GM23338 (cell line): ENCODE measurements around the gene ZCCHC17. TPM values are rescaled to one million over a fixed set of nuclear protein-coding genes. Genes with fewer than 3 reads are reported as not detected.

Experiments
- ATAC-seq: fragments of 200-7000 bp; cut with Tn5 transposase; 3 replicates; pipeline ENCODE4 v1.9.1; 2020
- DNase-seq: peaks from one replicate; pipeline ENCODE4 v3.0.0-alpha.2; 2015; ENCODE audit warnings: low spot score
- H2AFZ ChIP-seq: fragments of 200-600 bp; sonication (generic); 2 replicates; pipeline ENCODE4 v1.8.0; 2016; ENCODE audit warnings: antibody characterized with exemption, mild to moderate bottlenecking, moderate library complexity
- H3F3A ChIP-seq: fragments of 200-600 bp; sonication (generic); replicated peaks from 2 replicates; pipeline ENCODE4 v1.8.0; 2017; ENCODE audit warnings: antibody characterized with exemption, mixed run types, low read depth
- H3K27ac ChIP-seq: fragments of 200-600 bp; sonication (generic); 2 replicates; pipeline ENCODE4 v1.6.1; 2016; ENCODE audit warnings: low read depth
- H3K27me3 ChIP-seq: fragments of 200-600 bp; sonication (generic); 2 replicates; pipeline ENCODE4 v1.8.0; 2016; ENCODE audit warnings: mild to moderate bottlenecking, mixed run types, moderate library complexity; ENCODE audit not compliant: insufficient read depth
- H3K36me3 ChIP-seq: fragments of 200-600 bp; sonication (generic); 2 replicates; pipeline ENCODE4 v1.8.0; 2016; ENCODE audit warnings: mild to moderate bottlenecking; ENCODE audit not compliant: insufficient read depth
- H3K4me1 ChIP-seq: fragments of 200-600 bp; sonication (generic); 2 replicates; pipeline ENCODE4 v1.8.0; 2016; ENCODE audit warnings: mild to moderate bottlenecking, moderate library complexity; ENCODE audit not compliant: insufficient read depth
- H3K4me2 ChIP-seq: fragments of 200-600 bp; sonication (generic); 2 replicates; pipeline ENCODE4 v1.7.1; 2017; ENCODE audit warnings: mixed run types
- H3K4me3 ChIP-seq: fragments of 200-600 bp; sonication (generic); 2 replicates; pipeline ENCODE4 v1.6.1; 2016; ENCODE audit warnings: mixed run types
- H3K79me2 ChIP-seq: fragments of 200-600 bp; sonication (generic); replicated peaks from 2 replicates; pipeline ENCODE4 v1.8.0; 2017; ENCODE audit warnings: mild to moderate bottlenecking; ENCODE audit not compliant: insufficient read depth
- H3K9me2 ChIP-seq: fragments of 200-600 bp; sonication (generic); 2 replicates; pipeline ENCODE4 v1.8.0; 2017; ENCODE audit not compliant: insufficient read depth
- H4K20me1 ChIP-seq: fragments of 200-600 bp; sonication (generic); replicated peaks from 2 replicates; pipeline ENCODE4 v1.8.0; 2017; ENCODE audit warnings: mild to moderate bottlenecking; ENCODE audit not compliant: insufficient read depth
- H3K27ac Mint-ChIP-seq: 2 replicates; pipeline ENCODE4 v1.8.0; 2020; ENCODE audit warnings: inconsistent platforms, mild to moderate bottlenecking, moderate library complexity, mixed read lengths
- H3K27me3 Mint-ChIP-seq: 3 replicates; pipeline ENCODE4 v1.8.0; 2022; ENCODE audit warnings: low read depth, mild to moderate bottlenecking, moderate library complexity, mixed read lengths, inconsistent platforms; ENCODE audit not compliant: insufficient read depth, poor library complexity
- H3K36me3 Mint-ChIP-seq: 3 replicates; pipeline ENCODE4 v1.8.0; 2021; ENCODE audit warnings: low read depth, mild to moderate bottlenecking, inconsistent platforms, moderate library complexity, mixed read lengths
- H3K4me1 Mint-ChIP-seq: 3 replicates; pipeline ENCODE4 v1.8.0; 2020; ENCODE audit warnings: mild to moderate bottlenecking, inconsistent platforms, mixed read lengths
- H3K4me3 Mint-ChIP-seq: 3 replicates; pipeline ENCODE4 v1.8.0; 2021; ENCODE audit warnings: moderate library complexity, mild to moderate bottlenecking, inconsistent platforms, mixed read lengths
- H3K9me3 Mint-ChIP-seq: 3 replicates; pipeline ENCODE4 v1.8.0; 2020; ENCODE audit warnings: moderate library complexity, mild to moderate bottlenecking, inconsistent platforms, mixed read lengths
- CREB1 ChIP-seq: fragments of 250-450 bp; sonication (Bioruptor Pico); IDR thresholded peaks from 2 replicates; pipeline ENCODE4 v1.5.0; 2020; ENCODE audit warnings: low read depth, mild to moderate bottlenecking, moderate library complexity
- EZH2 ChIP-seq: fragments of 200-600 bp; sonication (generic); IDR thresholded peaks from one replicate; pipeline ENCODE4 v1.8.0; 2017; ENCODE audit warnings: antibody characterized with exemption, mild to moderate bottlenecking, low read depth; ENCODE audit not compliant: unreplicated experiment
- EZH2phosphoT487 ChIP-seq: fragments of 200-600 bp; sonication (generic); IDR thresholded peaks from one replicate; pipeline ENCODE4 v1.8.1; 2018; ENCODE audit warnings: antibody characterized with exemption; ENCODE audit not compliant: unreplicated experiment
- JUNB ChIP-seq: IDR thresholded peaks from one replicate; pipeline ENCODE4 v1.6.1; 2016; ENCODE audit warnings: antibody characterized with exemption; ENCODE audit not compliant: unreplicated experiment
- NANOG ChIP-seq: IDR thresholded peaks from 2 replicates; pipeline ENCODE4 v1.6.1; 2016; ENCODE audit warnings: antibody characterized with exemption, borderline replicate concordance
- POLR2AphosphoS5 ChIP-seq: IDR thresholded peaks from 2 replicates; pipeline ENCODE4 v1.6.1; 2016; ENCODE audit warnings: antibody characterized with exemption, low read depth
- REST ChIP-seq: IDR thresholded peaks from one replicate; pipeline ENCODE4 v1.6.1; 2018; ENCODE audit warnings: antibody characterized with exemption; ENCODE audit not compliant: unreplicated experiment
- ZNF331 ChIP-seq: fragments of 250-450 bp; sonication (Bioruptor Pico); IDR thresholded peaks from 2 replicates; pipeline ENCODE4 v1.5.0; 2020; ENCODE audit warnings: low read depth, mild to moderate bottlenecking, moderate library complexity
- polyA plus RNA-seq: library from polyadenylated mRNA; unstranded; fragments of >200 nt; fragmentation: Nextera tagmentation; extraction: Ambion mirVana; gene quantifications from 2 replicates; pipeline ENCODE4 v1.2.1, GENCODE V29; 2016
- total RNA-seq: library from RNA; depleted of rRNA; stranded (reverse); fragments of >200 nt; shearing (Covaris generic); gene quantifications from 2 replicates; pipeline ENCODE4 v1.2.3, GENCODE V29; 2014
- TF ChIP-seq, protein P1 (sequence below), 2 experiments: fragments of 200-600 bp in 1 of 2; sonication (generic) in 1 of 2; conservative IDR thresholded peaks; 2 replicates each; pipeline versions ENCODE4 v1.5.1 to v1.6.1; 2016 to 2017; ENCODE audit warnings: antibody characterized with exemption in 2 of 2, low read depth in 2 of 2, mild to moderate bottlenecking in 2 of 2, moderate library complexity in 1 of 2
- TF ChIP-seq, protein P2 (sequence below): IDR thresholded peaks from 2 replicates; pipeline ENCODE4 v1.6.1; 2016; ENCODE audit warnings: antibody characterized with exemption

ZCCHC17 gene
- total and polyA plus RNA-seq, 2 experiments from 2014 or later, result 40.1 to 134 TPM

DNA sequence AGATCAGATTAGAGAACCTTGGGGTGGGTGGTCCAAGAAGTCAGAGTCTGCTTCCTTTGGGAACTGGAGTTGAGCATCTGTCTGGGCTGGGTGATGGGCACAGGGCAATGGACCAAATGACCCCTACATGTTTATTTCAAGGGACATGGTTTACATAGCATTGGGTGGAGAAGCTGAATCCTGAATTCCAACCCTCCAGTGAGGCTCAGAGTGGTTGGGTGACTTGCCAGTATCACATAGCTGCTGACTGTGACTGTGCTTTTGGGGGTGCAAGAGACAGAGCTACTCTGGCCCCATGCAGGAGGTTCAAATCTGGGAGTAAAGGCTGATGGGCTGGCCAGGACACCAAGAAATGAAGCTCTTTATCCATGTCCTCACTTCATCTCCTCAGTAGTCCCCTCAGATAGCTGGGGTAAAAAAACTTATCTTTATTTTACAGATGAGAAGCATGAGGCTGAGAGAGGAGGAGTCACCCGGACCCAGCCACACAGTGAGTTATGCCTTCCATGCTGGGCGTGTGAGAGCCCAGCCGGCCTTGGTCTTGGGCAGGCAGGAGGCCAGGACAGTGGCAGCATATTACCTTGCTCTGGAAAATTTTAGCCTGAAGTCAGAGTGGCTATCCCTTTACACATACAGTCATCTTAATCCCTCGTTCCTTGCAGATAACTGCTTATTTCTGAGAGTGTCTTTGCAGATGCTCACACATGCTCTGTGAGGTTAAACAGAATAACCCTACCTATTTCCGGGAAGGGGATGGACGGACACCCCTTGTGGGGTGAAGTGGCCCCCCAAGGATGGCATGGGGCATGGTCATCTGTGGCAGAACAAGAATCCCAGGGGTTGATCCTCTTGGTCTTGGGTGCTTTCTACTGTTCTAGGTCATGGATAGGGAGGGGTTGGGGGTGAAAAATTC lies 113.4 kb downstream of the ZCCHC17 start:
- no peak overlapping the region for H2AFZ ChIP-seq
- no peak overlapping the region for H3K4me3 ChIP-seq
- no peak overlapping the region for H3K27ac ChIP-seq
- no peak overlapping the region for H3K4me3 Mint-ChIP-seq
- no peaks in the 10 kb centered on the region for H3K36me3 ChIP-seq
- peaks cover 10% of the 10 kb centered on the region; the same call in 1 of the 2 replicates for H3K27me3 ChIP-seq
- no peaks in the 10 kb centered on the region; the same call in 2 of the 3 replicates for H3K36me3 Mint-ChIP-seq
- peaks cover 7% of the 10 kb centered on the region for H3K79me2 ChIP-seq
- peaks cover 8% of the 10 kb centered on the region for H3K4me1 ChIP-seq
- H3F3A ChIP-seq, result no peaks in the 10 kb centered on the region
- no peak overlapping the region for H3K27ac Mint-ChIP-seq
- no peak overlapping the region for H3K4me2 ChIP-seq
- TF ChIP-seq CREB1 (CRISPR knock-in tag) (no peak), NANOG (no peak)
- peaks cover 20% of the 10 kb centered on the region for H3K4me1 Mint-ChIP-seq
- no peak for DNase-seq
- no peaks in the 10 kb centered on the region for H4K20me1 ChIP-seq
- H3K9me3 Mint-ChIP-seq, result no peaks in the 10 kb centered on the region
- H3K9me2 ChIP-seq, result no peaks in the 10 kb centered on the region
- peaks cover 19% of the 10 kb centered on the region for H3K27me3 Mint-ChIP-seq
- no peak for ATAC-seq

DNA sequence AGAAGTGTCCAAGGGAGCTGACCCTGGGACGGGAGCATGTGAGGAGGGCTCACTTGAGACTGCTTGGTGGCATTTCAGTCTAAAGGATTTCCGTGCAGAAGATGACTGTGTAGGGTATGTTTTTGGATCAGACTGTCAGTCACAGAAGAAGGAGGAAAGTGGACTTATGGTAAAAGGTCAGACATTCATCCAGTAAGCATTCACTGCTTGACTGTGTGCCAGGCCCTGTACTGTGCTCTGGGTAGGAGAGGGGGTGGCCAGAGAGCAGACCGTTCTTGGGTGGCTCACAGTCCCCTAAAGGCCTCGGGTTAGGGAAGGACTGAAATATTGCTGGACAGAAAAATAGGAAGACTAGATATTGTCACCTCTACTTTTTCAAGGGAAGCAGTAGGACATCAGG lies 114.0 kb downstream of the ZCCHC17 start:
- peaks cover 27% of the 10 kb centered on the region for H3K4me1 Mint-ChIP-seq
- H3K27me3 Mint-ChIP-seq, result peaks cover 21% of the 10 kb centered on the region
- H3K4me3 Mint-ChIP-seq, result no peak overlapping the region
- peaks cover 9% of the 10 kb centered on the region for H3K4me1 ChIP-seq
- H3K4me3 ChIP-seq, result no peak overlapping the region
- no peak for ATAC-seq
- no peak overlapping the region for H3K4me2 ChIP-seq
- H3K9me3 Mint-ChIP-seq, result no peaks in the 10 kb centered on the region
- H3K36me3 ChIP-seq, result no peaks in the 10 kb centered on the region
- no peak overlapping the region for H3K27ac ChIP-seq
- peaks cover 12% of the 10 kb centered on the region for H3K79me2 ChIP-seq
- peaks cover 2% of the 10 kb centered on the region; the same call in 1 of the 3 replicates for H3K36me3 Mint-ChIP-seq
- H3K27me3 ChIP-seq, result peaks cover 10% of the 10 kb centered on the region; the same call in 1 of the 2 replicates
- H4K20me1 ChIP-seq, result no peaks in the 10 kb centered on the region
- no peak for TF ChIP-seq CREB1 (CRISPR knock-in tag)
- TF ChIP-seq, protein P1, sequence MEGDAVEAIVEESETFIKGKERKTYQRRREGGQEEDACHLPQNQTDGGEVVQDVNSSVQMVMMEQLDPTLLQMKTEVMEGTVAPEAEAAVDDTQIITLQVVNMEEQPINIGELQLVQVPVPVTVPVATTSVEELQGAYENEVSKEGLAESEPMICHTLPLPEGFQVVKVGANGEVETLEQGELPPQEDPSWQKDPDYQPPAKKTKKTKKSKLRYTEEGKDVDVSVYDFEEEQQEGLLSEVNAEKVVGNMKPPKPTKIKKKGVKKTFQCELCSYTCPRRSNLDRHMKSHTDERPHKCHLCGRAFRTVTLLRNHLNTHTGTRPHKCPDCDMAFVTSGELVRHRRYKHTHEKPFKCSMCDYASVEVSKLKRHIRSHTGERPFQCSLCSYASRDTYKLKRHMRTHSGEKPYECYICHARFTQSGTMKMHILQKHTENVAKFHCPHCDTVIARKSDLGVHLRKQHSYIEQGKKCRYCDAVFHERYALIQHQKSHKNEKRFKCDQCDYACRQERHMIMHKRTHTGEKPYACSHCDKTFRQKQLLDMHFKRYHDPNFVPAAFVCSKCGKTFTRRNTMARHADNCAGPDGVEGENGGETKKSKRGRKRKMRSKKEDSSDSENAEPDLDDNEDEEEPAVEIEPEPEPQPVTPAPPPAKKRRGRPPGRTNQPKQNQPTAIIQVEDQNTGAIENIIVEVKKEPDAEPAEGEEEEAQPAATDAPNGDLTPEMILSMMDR (conservative IDR thresholded peaks at IDR 0.05; ENCODE audit: low read depth in 2 of 2), result no peak
- TF ChIP-seq EZH2, result no peak
- no peak for TF ChIP-seq EZH2phosphoT487
- TF ChIP-seq, protein P2, sequence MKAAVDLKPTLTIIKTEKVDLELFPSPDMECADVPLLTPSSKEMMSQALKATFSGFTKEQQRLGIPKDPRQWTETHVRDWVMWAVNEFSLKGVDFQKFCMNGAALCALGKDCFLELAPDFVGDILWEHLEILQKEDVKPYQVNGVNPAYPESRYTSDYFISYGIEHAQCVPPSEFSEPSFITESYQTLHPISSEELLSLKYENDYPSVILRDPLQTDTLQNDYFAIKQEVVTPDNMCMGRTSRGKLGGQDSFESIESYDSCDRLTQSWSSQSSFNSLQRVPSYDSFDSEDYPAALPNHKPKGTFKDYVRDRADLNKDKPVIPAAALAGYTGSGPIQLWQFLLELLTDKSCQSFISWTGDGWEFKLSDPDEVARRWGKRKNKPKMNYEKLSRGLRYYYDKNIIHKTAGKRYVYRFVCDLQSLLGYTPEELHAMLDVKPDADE, result no peak
- no peak for TF ChIP-seq POLR2AphosphoS5
- no peak for TF ChIP-seq ZNF331
- TF ChIP-seq JUNB, result no peak
- TF ChIP-seq REST, result no peak
- no peak for DNase-seq
- H2AFZ ChIP-seq, result no peak overlapping the region
- no peak overlapping the region for H3K27ac Mint-ChIP-seq
- no peaks in the 10 kb centered on the region for H3F3A ChIP-seq
- H3K9me2 ChIP-seq, result no peaks in the 10 kb centered on the region
